Coronary artery (tissue), 2 donors: ENCODE results near the gene LRRC49.
"Not testable (repeated sequence)": the region's sequence is repeated elsewhere in the genome, so short reads cannot be mapped to it uniquely, and the experiment has no call there.

Source experiments
- DNase-seq: peaks from one replicate; pipeline ENCODE4 v3.0.0-alpha.2; 2017; ENCODE audit warnings: low spot score
- H3K27ac ChIP-seq, 2 donors: fragments of 200-600 bp; sonication (generic); one replicate each; pipeline ENCODE4 v1.5.1; 2016 to 2019
- H3K4me3 ChIP-seq: fragments of 200-600 bp; sonication (generic); 2 replicates; pipeline ENCODE4 v1.5.1; 2016; ENCODE audit warnings: mild to moderate bottlenecking, moderate library complexity
- TF ChIP-seq, protein P1 (sequence below): fragments of 200-600 bp; sonication (generic); IDR thresholded peaks from one replicate; pipeline ENCODE4 v1.5.1; 2019; ENCODE audit warnings: antibody characterized with exemption

Gene LRRC49

DNA sequence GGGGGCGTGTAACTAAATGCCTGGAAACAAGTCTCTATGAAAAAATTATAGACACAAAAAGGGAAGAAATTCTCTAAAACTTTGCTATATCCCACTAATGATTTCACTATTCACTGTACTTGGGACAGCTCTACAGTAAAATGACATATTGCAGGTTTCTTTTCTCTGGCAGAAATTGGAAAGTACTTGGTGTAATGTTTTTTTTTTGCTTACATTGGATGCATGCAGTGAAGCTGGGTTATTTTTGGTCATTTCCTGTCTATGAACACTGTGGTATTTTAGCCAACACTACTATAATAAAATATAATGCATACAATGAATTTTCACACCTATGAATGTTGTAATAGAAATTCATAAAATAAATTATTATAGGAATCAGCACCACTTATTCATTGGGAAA is 109.7 kb downstream of the LRRC49 start:
- H3K27ac ChIP-seq: no peak overlapping the region
- TF ChIP-seq, protein P1, sequence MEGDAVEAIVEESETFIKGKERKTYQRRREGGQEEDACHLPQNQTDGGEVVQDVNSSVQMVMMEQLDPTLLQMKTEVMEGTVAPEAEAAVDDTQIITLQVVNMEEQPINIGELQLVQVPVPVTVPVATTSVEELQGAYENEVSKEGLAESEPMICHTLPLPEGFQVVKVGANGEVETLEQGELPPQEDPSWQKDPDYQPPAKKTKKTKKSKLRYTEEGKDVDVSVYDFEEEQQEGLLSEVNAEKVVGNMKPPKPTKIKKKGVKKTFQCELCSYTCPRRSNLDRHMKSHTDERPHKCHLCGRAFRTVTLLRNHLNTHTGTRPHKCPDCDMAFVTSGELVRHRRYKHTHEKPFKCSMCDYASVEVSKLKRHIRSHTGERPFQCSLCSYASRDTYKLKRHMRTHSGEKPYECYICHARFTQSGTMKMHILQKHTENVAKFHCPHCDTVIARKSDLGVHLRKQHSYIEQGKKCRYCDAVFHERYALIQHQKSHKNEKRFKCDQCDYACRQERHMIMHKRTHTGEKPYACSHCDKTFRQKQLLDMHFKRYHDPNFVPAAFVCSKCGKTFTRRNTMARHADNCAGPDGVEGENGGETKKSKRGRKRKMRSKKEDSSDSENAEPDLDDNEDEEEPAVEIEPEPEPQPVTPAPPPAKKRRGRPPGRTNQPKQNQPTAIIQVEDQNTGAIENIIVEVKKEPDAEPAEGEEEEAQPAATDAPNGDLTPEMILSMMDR: no peak
- no peak overlapping the region for H3K4me3 ChIP-seq

DNA sequence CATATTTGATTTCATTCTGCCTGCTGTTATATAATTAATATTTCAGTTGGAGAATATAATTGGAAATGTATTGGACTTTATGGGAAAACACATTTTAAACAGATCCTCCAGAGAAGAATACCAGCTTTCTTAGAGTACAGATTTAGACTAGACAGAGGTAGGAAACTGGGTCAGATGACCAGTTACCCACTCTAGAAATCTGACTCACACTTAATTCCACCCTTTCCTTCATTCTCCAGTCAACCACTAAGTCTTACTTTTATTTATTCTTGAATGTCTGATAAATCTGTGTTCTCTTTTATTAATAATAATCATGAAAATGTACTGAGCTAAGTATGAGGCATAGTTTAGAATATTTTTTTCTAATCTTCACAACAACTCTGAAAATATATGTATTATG is 110.7 kb downstream of the LRRC49 start:
- Histone ChIP-seq H3K27ac (no peak overlapping the region), H3K4me3 (no peak overlapping the region)
- DNase-seq: no peak
- TF ChIP-seq, protein P1: no peak

More for the DNA sequence above, 109.7 kb downstream of the LRRC49 start:
- no peak for DNase-seq

DNA sequence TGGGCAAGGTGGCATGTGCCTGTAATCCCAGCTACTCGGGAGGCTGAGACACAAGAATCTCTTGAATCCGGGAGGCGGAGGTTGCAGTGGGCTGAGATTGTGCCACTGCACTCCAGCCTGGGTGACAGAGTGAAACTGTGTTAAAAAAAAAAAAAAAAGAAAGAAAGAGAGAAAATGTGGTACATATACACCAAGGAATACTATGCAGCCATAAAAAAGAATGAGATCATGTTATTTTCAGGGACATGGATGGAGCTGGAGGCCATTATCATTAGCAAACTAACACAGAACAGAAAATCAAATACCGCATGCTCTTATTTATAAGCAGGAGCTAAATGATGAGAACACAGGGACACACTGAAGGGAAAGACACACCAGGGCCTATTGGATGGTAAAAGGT is 111.9 kb downstream of the LRRC49 start:
- DNase-seq, H3K4me3 ChIP-seq, H3K27ac ChIP-seq: not testable (repeated sequence)

DNA sequence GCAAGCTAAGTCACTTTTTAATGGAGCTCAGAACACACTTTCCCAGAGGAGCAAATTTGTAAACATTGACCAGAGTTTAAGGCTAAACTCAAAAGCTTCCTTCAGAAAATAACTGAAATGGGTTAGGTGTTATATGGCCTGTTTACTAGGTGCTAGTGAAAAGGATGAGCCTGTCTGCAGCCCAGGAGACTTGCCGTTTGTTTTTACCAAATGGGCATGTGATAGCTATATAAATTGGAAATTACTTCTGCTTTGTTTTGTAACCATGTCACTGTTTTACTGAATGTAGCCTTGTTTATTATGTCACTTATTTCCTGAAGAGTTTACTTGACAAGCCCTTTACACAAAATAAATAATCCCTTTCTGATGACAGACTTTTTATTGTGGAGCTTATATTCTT is 113.3 kb downstream of the LRRC49 start:
- H3K27ac ChIP-seq: no peak overlapping the region
- TF ChIP-seq, protein P1: no peak
- H3K4me3 ChIP-seq: no peak overlapping the region
- no peak for DNase-seq

DNA sequence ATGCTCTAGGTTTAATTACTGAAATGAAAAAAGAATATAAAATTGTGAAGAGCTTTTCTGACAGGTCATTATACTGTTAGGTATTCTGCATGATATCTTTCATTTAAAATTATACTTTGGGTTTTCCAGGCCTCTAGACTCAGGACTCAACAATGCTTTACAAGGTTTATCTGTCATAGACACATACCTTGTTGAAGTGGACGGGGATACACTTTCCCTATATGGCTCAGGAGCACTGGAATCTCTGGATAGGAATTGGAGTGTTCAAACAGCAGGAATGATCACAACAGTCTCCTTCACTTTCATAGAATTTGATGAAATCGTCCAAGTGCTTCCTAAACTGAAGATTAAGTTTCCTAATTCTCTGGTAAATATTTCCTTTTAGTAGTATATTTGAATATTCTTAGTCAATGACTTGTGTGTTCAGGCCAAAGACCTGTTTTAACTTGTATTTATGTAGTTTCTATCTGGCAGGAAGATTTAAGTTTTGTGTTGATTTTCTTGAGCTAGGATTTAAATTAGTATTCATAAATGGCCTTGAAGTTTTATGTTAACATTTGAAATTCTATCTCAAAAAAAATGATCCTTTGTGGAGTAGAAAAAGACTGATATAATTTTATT is 115.7 kb downstream of the LRRC49 start:
- no peak overlapping the region for H3K4me3 ChIP-seq
- no peak for DNase-seq
- H3K27ac ChIP-seq: no peak overlapping the region
- TF ChIP-seq, protein P1: no peak

DNA sequence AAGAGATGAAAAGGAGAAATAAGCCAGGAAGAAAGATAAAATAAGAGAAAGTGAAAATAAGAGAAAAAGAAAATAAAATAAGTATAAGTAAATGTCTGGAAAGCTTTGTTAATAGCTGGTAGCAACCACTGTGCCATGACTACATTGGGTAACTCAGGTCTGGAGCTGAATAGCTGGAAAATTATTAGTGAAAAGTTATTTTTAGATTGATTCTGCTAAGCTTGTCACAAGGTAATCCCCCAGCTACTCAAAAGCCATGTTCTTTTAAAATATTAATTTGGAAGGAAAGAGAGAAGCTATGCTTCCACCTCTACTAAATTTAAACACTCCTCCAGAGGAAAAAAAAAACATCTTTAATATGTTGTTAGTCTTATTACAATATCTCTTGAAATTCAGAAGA is 117.8 kb downstream of the LRRC49 start:
- Histone ChIP-seq H3K4me3 (no peak overlapping the region), H3K27ac (no peak overlapping the region)
- no peak for DNase-seq
- TF ChIP-seq, protein P1: no peak

DNA sequence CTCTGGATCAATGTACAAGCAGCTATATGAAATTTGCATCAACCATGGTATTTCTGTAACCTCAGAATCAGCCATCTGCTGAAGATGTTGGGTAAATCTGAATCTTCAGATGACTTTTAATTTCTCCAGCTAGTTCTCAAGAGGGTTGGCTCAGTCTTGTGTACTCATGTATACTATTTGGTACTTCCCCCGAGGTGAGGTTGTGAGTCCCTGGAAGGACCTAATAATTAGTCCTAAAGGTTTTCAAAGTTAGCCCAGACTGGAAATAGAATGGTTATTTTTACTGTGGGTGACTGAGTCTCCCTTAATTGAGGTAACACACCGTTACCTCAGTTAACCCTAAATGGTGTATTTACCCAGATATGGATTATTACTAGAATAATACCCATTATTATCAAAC is 118.4 kb downstream of the LRRC49 start:
- Histone ChIP-seq H3K27ac (no peak overlapping the region), H3K4me3 (no peak overlapping the region)
- no peak for DNase-seq
- TF ChIP-seq, protein P1: no peak
